Spleen (tissue), 7 donors: ENCODE data around the gene TMEM163.

Experiments used
- CTCF ChIP-seq, 11 experiments: fragments of 200-600 bp in 7 of 11; fragments of 450-650 bp in 4 of 11; sonication (generic) in 4 of 11; IDR thresholded peaks in 8 of 11; conservative IDR thresholded peaks in 3 of 11; 1 replicate in 7 of 11; 2 replicates in 4 of 11; pipeline versions ENCODE4 v1.4.0 to v1.8.0; 2016 to 2021; ENCODE audit warnings: antibody characterized with exemption in 11 of 11, inconsistent platforms in 4 of 11, mild to moderate bottlenecking in 1 of 11
- POLR2A ChIP-seq, 3 donors: fragments of 450-650 bp; IDR thresholded peaks; one replicate each; pipeline ENCODE4 v1.5.1; 2017; ENCODE audit warnings: antibody characterized with exemption in 3 of 3, mild to moderate bottlenecking in 1 of 3
- POLR2AphosphoS5 ChIP-seq, 3 donors: sonication (generic); formaldehyde crosslinking; IDR thresholded peaks; one replicate each; pipeline ENCODE4 v1.5.1; 2017; ENCODE audit warnings: antibody characterized with exemption in 3 of 3
- donor health status: DM: no; HTN: no; CAD: no; lungs with moderate emphysema.
- donor health status: DM: no; HTN: no; CAD: no.
- donor health status: DM: no; HTN: no; CAD: no.

GRCh38 chr2:134685967-134686366 lies 32.8 kb downstream of the TMEM163 start:
- TF ChIP-seq POLR2A (IDR thresholded peaks at IDR 0.05) (no peak), CTCF (IDR thresholded peaks at IDR 0.05 in 8 of 11, conservative IDR thresholded peaks at IDR 0.05 in 3 of 11) (no peak), POLR2AphosphoS5 (IDR thresholded peaks at IDR 0.05) (no peak)
